NCI-H1048 (cell line): Measurements from ENCODE around the gene FASTKD2.
"Not testable (repeated sequence)": the region's sequence is repeated elsewhere in the genome, so short reads cannot be mapped to it uniquely, and the experiment has no call there.

Experiments
- DNase-seq: peaks from one replicate; lab custom pipeline; 2025; lab: John Stamatoyannopoulos, UW

FASTKD2 gene

GRCh38 chr2:206790311-206790935 is 25.0 kb downstream of the FASTKD2 start:
- DNase-seq, result no peak

DNA sequence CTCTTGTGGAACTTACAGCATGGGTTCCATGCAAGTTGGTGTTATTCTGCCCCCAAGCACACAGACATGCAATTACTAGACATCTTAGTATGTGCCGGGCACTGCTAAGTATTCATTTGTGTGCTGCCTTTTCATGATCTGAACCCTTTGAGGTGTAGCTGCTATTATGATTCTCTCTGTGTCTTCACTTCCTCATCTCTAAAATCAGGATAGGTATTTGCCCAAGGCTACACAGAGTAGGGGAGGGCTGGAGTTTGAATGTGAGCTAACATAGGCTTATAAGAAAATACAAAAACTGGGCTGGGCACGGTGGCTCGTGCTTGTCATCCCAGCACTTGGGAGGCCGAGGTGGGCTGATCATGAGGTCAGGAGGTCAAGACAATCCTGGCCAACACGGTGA is 27.2 kb downstream of the FASTKD2 start:
- DNase-seq, result no peak

DNA sequence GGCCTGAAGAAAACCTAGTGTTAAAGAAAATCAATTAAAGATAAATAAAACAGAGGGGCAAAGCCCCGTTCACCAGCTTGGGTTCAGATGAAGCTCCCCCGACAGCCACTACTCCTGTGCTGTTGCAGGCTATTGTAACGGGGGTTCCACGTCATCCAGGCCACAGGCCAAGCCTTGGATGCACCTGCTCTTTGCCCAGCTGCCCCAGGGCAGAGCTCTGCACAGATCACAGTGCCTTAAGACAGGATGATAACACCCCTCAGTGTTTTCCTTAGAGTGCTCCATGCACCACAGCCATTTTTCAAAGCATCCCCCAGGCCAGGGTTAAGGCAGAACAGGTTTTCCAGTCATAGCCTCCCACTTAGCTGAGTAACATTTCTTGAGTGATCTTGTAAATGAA is 32.0 kb downstream of the FASTKD2 start:
- DNase-seq, result no peak

- no peak for DNase-seq
Observed at GRCh38 chr2:206798000-206798399, 32.6 kb downstream of the FASTKD2 start.

DNA sequence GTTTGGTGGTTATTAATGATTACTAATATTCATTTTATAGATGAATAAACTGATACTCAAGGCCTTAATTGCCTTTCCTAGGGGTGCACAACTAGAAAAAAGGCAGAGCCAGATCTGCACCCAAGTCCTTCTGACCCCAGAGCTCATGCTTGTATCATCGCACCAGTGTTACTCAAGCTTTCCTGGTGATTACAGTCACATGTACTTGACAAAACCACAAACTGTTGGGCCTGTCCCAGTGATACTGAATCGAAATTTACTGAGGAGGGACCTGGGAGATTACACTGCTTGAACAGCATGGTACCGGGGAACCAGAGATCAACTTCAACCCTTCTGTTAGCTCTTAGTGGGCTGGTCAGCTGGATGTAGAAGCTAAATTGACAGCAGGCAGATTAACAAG is 33.7 kb downstream of the FASTKD2 start:
- DNase-seq, result no peak

- peak; percentile 63 for DNase-seq
Observed at GRCh38 chr2:206800506-206801417, 35.4 kb downstream of the FASTKD2 start.

DNA sequence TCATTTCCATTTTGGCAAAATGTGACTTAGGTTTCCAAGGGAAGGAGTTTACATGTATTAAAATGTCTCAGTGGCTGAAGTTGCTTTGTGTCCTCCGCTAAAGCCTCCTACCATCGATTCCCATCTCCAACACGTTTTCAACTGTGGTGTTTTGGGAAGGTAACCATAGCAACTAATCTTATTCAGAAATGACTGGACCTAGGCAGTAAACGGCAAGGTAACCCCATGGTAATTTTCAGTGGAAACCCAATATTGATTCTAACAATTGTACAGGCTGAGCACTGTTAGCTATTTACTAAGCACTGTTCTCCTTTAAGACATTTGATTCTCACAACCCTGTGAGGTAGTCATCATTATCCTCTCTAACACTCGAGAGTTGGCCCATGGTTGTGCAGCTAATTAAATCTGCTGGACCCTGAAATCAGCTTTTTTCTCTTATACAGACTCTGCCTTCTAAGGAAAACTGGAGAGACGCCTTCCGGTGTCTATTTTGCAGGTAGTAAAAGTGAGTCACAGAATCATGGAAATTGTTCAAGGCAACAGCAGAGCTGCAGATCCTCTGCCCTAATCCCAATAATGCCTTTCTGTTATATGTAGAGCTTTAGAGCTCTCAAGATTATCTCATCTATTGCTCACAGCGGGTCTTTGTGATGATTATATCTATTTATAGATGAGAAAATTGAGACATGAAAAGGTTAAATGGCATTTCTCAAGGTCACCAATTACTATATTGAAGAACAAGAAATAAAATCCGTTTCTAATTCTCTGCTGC is 36.2 kb downstream of the FASTKD2 start:
- DNase-seq, result no peak

GRCh38 chr2:206802654-206803514 is 37.5 kb downstream of the FASTKD2 start:
- no peak for DNase-seq

- DNase-seq, result no peak
Observed at GRCh38 chr2:206804326-206804725, 38.9 kb downstream of the FASTKD2 start.

GRCh38 chr2:206805887-206806607 is 40.6 kb downstream of the FASTKD2 start:
- DNase-seq, result no peak

DNA sequence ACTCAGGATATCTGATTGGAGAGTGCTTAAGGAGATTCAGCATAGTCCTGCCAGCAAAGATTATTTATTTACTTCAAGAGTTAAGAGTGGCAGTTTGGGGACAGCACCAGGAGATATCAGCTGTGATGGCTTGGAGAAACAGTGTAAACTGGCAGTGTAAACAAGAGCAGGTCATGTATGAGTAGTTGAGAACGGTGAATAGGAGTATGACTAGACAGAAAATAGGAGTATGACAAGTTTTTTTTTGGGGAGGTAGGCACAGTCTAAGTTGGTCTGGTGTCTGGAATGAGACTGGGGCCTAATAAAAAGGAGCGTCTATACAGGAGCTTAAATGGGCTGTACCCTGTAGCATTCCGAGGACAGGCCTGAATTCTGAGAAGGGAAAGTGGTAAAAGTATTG is 42.2 kb downstream of the FASTKD2 start:
- not testable (repeated sequence) for DNase-seq

- DNase-seq, result not testable (repeated sequence)
Observed at GRCh38 chr2:206812471-206812870, 47.1 kb downstream of the FASTKD2 start.

- DNase-seq, result no peak
Observed at GRCh38 chr2:206814498-206814897, 49.1 kb downstream of the FASTKD2 start.

DNA sequence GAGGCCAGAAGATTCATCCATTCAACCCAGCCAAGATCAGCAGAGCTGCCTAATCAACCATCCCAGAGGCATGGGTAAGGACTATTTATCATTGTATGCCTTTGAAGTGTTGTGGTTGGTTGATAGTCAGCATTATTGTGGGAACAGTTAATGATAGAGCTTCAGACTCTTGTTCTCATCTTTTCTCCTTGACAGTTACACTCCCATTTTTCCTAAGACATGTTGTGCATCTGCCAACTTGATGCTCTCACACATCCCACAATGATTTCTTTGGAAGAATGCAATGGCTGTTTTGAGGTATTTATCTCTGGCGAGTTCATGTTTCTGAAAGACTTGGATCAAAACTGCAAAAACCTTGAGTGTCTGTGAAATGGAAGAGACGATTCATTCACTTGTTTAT is 55.4 kb downstream of the FASTKD2 start:
- DNase-seq, result no peak

DNA sequence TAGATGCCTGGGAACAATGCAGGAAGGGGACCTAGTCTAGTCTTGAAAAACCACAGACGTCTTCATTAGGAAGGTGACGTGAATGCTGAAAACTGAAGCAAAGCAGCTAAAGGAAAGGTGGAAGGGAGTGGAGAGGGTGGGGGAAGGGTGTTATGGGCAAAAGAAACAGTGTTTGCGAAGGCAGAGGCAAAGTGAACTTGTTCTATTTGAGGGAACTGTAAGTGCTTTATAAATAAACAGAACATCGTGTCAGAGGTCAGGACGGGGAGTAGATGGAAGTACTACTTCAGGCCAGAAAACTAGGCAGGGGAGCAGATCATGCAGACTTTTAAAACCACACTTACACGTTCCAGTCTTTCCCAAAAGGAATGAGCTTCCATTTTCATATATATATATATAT is 57.8 kb downstream of the FASTKD2 start:
- DNase-seq, result no peak

DNA sequence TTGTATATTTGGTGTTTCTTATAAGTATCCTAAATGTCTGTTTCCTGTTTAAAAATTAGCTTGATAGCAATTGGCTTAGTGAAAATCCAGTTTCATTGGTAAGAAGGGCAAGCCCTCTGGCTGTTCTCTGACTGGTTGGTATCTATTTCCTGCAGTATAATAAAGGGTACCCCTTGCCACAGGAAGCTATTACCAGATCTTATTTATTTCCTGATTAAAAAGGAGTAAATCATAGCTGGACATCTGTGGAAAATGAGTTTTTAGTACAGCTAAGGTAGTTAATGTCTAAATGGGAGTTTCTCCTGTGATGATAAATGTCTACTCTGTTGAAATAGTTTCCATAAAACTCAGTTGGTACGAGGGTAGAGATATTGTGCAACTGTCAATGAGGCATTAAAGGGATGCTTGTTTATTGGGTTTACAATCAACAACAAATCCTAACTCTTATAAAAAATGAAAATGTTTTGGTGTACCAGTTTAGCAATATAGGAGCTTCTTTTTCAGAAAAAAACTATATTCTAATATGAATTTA is 58.7 kb downstream of the FASTKD2 start:
- no peak for DNase-seq

DNA sequence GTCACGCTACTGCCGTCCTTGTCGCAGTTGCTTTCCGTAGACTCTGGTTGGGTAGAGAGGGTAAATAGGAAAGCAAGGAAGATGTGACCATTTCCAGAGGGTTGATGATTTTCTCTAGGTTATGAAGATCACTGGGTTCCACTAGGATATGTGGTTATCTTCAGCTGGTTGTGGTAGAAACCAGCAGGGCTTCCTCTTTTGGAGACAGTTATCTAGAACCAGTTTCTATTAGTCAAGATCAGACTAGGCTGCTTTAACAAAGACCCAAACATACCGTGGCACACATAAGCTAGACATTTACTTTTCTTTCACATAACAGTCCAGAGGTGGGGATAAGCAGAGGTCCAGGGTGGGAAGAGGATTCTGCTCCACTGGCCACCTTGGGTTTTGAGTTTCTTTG is 59.6 kb downstream of the FASTKD2 start:
- no peak for DNase-seq

- no peak for DNase-seq
Observed at GRCh38 chr2:206831442-206831995, 66.1 kb downstream of the FASTKD2 start.

GRCh38 chr2:206832873-206833272 is 67.5 kb downstream of the FASTKD2 start:
- no peak for DNase-seq

- no peak for DNase-seq
Observed at GRCh38 chr2:206833291-206833690, 67.9 kb downstream of the FASTKD2 start.
